HUES6 (cell line): ENCODE results near the gene MGAT1.

Experiments
- H3K27ac ChIP-seq: 2 replicates; pipeline ENCODE4 v1.7.0; 2013; ENCODE audit warnings: low read depth, mild to moderate bottlenecking, low read length, inconsistent platforms
- H3K27me3 ChIP-seq: 2 replicates; pipeline ENCODE4 v1.6.1; 2013; ENCODE audit warnings: low read length; ENCODE audit not compliant: control insufficient read depth, insufficient read depth
- H3K36me3 ChIP-seq: 2 replicates; pipeline ENCODE4 v1.6.1; 2013; ENCODE audit warnings: low read length; ENCODE audit not compliant: control insufficient read depth, insufficient read depth
- H3K4me1 ChIP-seq: 2 replicates; pipeline ENCODE4 v1.6.1; 2013; ENCODE audit warnings: low read length; ENCODE audit not compliant: control insufficient read depth, insufficient read depth
- H3K4me3 ChIP-seq: 2 replicates; pipeline ENCODE4 v1.5.1; 2013; ENCODE audit warnings: low read depth, low read length
- H3K9ac ChIP-seq: one replicate; pipeline ENCODE4 v1.6.1; 2013; ENCODE audit warnings: mild to moderate bottlenecking, low read length
- H3K9me3 ChIP-seq: 2 replicates; pipeline ENCODE4 v1.6.1; 2013; ENCODE audit warnings: low read depth, low read length; ENCODE audit not compliant: control insufficient read depth, insufficient read depth

MGAT1 gene

DNA sequence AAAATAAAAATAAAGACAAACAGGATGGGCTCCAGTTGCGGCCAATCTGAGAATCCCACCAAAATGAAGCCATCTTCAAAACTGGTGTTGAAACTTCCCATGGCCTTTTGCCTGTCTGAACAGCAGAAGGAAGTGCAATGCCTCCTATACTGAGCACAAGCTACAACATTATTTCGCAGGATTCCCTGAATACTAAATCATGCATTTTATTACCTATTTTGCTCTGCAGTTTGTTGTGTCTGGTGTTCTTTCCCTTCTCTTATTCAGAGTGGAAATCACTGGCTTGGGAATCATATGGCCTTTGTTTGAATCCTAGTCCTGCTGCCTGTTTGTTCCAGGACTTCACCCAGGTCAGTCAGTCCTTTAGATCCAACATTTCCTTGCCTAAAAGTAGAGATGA, 62.6 kb downstream of the MGAT1 start, which contains the start of gene OR2Y1:
TSS of gene OR2Y1 (minus strand) at position 101 of the 400 bp plus-strand sequence. CDS start at position 101, 0 bp downstream.
- no peak within 1 kb of the TSS for H3K9ac ChIP-seq
- peaks cover 10% of the 10 kb centered on the region; the same call in 1 of the 2 replicates for H3K27me3 ChIP-seq
- H3K9me3 ChIP-seq, result no peaks in the 10 kb centered on the region
- H3K4me3 ChIP-seq, result no peak within 1 kb of the TSS
- H3K27ac ChIP-seq, result no peak within 1 kb of the TSS
- no peaks in the 10 kb centered on the region for H3K4me1 ChIP-seq
- no peaks in the 10 kb centered on the region for H3K36me3 ChIP-seq

GRCh38 chr5:180739271-180739670, 63.3 kb downstream of the MGAT1 start:
- Histone ChIP-seq H3K4me1 (no peaks in the 10 kb centered on the region), H3K27me3 (peaks cover 10% of the 10 kb centered on the region; the same call in 1 of the 2 replicates), H3K27ac (no peak overlapping the region), H3K9me3 (no peaks in the 10 kb centered on the region), H3K4me3 (no peak overlapping the region), H3K9ac (no peak overlapping the region), H3K36me3 (no peaks in the 10 kb centered on the region)

DNA sequence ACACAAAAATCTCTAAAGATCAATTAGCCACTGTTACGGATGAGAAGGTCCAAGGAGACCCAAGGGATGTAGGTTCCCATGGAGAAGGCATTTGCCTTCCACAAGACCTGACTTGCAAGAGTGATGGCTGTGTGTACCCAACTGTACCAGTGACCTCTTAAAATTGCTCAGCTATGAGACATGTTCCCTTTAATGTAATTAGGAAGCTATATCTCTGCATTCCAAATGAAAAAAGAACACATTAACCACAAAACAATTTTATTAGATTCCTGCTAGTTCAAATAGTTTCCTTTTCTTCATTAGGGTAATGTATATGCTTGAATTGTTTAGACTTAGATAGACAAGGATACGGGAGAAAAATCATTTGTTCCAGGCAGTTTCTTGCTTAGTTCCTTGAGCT, 66.1 kb downstream of the MGAT1 start:
- H3K4me3 ChIP-seq, result no peak overlapping the region
- no peak overlapping the region for H3K27ac ChIP-seq
- peaks cover 13% of the 10 kb centered on the region; the same call in 1 of the 2 replicates for H3K27me3 ChIP-seq
- no peaks in the 10 kb centered on the region for H3K9me3 ChIP-seq
- no peak overlapping the region for H3K9ac ChIP-seq
- no peaks in the 10 kb centered on the region for H3K36me3 ChIP-seq
- no peaks in the 10 kb centered on the region for H3K4me1 ChIP-seq
